DND-41 (cell line): ENCODE measurements around the gene ARL6IP1.
"Not testable (repeated sequence)": the region's sequence is repeated elsewhere in the genome, so short reads cannot be mapped to it uniquely, and the experiment has no call there.

ENCODE experiments used
- CTCF ChIP-seq: IDR thresholded peaks from 2 replicates; pipeline ENCODE4 v1.5.1; 2012; ENCODE audit warnings: borderline replicate concordance, low read length, moderate library complexity, mild to moderate bottlenecking; ENCODE audit not compliant: poor library complexity, severe bottlenecking; ENCODE audit errors: extremely low read depth
- EZH2 ChIP-seq: IDR thresholded peaks from 3 replicates; pipeline ENCODE4 v1.6.1; 2012; ENCODE audit warnings: borderline replicate concordance, low read depth, mild to moderate bottlenecking, moderate library complexity, low read length, inconsistent platforms; ENCODE audit not compliant: severe bottlenecking

- not testable (repeated sequence) for TF ChIP-seq CTCF, EZH2
Measured at GRCh38 chr16:18742870-18743269, 58.5 kb downstream of the ARL6IP1 start.
